RCC 7860 (cell line): ENCODE measurements around the gene FADS6.
A peak's percentile ranks its signal among the peaks of the same experiment; 100 is the strongest.
"Not testable (repeated sequence)": the region's sequence is repeated elsewhere in the genome, so short reads cannot be mapped to it uniquely, and the experiment has no call there.

Experiments used
- DNase-seq: peaks from one replicate; pipeline ENCODE4 v3.0.0-alpha.2; 2015; ENCODE audit warnings: low spot score
- FAIRE-seq: peaks from 2 replicates; lab custom pipeline; 2012; peaks lifted over from hg19 to GRCh38; lab: Jason Lieb, UNC

FADS6 gene

DNA sequence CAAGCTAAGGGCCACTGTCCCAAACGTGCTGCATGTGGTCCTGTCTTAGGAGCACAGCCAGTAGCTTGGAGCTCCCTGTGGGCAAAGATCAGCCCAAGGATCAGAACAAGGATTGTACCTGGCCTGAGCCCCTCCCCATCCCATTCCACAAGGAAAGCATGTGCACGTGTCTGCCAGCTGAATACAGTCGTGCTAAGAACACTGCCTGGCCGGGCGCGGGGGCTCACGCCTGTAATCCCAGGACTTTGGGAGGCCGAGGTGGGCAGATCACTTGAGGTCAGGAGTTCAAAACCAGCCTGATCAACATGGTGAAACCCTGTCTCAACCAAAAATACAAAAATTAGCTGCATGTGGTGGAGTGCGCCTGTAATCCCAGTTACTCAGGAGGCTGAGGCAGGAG is 23.4 kb downstream of the FADS6 start:
- not testable (repeated sequence) for DNase-seq, FAIRE-seq

DNA sequence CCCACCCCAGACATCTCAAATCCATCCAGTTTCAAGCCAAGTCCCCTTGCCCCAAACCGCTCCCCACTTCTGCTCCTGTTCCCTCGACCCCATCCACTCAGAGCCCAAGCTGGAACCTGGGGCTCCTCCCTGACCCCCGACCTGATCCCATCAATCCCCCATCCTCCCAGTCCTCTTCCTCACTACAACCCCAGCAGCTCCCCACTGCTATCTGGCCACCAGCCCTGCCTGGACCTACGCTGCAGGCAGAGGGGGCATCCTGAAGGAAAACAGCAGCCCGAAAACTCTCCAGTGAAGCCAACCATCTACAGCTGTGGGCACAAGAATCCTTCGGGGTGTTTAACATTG is 24.6 kb downstream of the FADS6 start:
- FAIRE-seq (no peak), DNase-seq (no peak)

GRCh38 chr17:74868251-74868907 is 25.1 kb downstream of the FADS6 start:
- FAIRE-seq (no peak), DNase-seq (no peak)

GRCh38 chr17:74866198-74866835 is 27.1 kb downstream of the FADS6 start:
- DNase-seq (no peak), FAIRE-seq (no peak)

DNA sequence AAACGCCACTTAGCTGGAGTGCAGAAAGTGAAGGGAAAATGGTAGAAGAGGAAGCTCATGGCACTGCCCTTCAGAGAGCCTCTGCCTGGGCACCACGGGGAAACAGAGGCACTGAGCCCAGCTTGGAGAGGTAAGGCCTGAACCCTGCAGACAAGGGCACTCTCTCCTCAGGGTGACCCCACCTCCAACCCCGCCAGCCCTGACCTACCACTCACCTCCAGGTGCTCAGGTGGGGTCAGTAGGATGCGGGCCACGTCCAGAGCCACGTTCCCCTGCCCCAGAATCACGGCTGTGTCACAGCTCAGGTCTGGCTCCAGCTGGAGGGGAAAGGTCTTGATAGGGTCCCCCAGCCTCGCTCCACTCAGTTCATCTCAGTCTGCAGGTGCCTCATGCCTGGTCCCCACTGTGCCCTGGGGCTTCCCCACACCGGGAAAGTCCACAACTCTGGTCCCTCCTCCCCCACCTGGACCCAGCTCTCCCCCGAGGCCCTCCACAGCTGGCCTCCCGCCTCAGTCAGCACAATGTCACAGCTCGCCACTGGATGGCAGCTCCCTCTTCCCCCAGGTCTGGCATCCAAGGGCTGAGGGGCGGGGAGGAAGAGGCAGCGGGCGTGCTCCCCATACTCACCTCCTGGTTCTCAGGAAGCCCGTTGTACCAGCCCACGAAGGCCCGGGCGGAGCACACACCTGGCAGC is 27.8 kb downstream of the FADS6 start:
- DNase-seq (no peak), FAIRE-seq (no peak)

GRCh38 chr17:74864866-74865395 is 28.5 kb downstream of the FADS6 start:
- DNase-seq, result peak; percentile 30
- no peak for FAIRE-seq

- FAIRE-seq (no peak), DNase-seq (no peak)
Measured at GRCh38 chr17:74864297-74864865, 29.1 kb downstream of the FADS6 start.

DNA sequence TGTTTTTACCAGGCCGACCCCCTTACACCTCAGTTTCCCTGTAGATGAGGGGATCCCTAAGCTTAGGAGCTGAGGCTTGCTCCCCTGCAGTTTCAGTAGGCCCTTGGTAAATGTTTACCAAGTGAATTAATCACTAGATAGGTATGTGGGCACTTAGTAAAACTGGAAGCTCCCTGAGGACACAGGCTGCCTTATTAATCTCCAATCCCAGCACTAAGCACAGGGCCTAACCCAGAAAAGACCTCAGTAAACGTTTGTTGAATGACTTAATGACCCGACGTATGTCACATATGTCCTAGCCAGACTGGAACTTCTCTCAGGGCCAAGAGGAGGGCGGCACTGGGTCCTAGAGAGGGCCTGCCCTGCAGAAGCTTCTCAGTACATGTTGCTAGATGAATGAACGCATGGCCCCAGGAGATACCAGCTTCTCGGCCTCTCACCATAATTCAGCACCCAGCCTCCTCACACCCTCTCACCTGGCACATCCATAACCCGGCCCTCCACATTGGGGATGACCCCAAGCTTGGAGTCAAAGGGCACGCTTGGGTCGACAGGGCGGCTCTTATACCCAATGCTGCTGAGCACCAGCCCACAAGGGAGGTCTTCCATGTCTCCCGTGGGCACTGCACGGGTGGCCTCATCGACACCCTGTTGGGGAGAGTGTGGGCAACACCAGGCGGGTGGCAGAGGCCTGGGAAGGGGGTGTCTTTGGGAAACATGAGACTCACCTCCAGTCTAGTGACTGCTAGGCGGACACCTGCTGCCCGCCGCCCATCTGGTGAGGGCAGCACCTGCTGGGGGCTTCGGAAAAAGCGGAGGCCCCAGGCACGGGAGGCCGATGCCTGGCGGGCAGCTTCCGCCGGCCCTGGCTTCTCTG is 29.8 kb downstream of the FADS6 start:
- DNase-seq (no peak), FAIRE-seq (no peak)

DNA sequence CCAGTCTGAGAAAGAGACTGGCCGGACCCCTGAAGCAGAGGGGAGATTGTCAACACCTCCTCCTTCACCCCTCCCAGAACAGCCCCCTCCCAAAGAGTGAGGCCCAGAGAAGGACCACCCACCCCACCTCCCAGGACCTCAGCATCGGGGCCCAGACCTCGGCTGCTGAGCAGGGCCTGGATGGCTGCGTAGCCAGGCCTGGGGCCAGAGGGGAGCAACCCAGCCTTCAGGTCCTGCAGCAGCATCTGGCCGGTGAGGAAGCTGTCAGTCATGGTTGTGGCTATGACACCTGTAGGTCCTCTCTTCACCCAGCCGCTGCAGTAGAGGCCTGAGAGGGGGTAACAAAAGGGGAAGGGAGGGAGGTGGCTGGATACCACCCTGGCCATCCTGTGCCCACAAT is 30.5 kb downstream of the FADS6 start:
- DNase-seq, result no peak
- FAIRE-seq, result no peak

GRCh38 chr17:74862108-74862901 is 31.1 kb downstream of the FADS6 start:
- FAIRE-seq (no peak), DNase-seq (no peak)

- FAIRE-seq (no peak), DNase-seq (no peak)
Measured at GRCh38 chr17:74861662-74862107, 31.7 kb downstream of the FADS6 start.

DNA sequence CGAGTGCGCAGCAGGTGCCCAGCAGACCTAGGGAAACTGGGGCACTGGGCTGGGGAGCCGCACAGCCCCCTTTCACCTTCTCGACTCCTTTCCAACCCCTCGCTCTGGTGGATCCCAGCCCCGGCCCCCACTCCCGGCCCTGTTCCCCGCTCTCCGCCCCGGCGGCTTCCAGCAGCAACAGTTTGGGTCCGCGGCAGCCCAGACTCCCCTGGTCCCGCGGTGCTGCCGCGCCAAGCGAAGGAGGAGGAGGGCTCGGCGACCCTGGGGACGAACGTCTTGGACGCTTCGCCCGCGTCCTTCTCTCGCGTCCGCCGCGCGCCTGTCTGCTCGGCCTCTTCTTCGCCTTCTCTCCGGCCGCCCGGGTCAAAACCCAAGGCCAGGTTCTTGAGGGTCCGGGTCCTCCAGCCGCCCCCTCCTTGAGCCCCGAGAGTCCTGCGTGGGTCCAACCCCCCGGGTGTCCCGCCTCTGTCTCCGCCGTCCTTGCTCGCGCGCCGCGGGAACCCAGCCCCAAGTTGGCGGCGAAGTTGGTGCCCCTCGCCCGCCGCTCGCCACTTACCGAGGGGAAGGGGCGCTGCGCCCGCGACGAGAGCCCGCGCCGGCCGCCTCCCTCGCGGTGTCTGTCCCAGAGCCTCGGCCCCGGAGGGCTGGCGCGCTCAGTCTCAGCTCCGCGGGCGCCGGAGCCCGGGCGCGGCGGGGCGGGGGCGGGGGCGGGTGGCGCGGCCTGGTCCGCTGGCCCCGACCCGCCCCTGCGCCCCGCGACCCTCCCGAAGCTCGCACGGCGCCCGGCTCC is 32.4 kb downstream of the FADS6 start:
- no peak for FAIRE-seq
- no peak for DNase-seq

DNA sequence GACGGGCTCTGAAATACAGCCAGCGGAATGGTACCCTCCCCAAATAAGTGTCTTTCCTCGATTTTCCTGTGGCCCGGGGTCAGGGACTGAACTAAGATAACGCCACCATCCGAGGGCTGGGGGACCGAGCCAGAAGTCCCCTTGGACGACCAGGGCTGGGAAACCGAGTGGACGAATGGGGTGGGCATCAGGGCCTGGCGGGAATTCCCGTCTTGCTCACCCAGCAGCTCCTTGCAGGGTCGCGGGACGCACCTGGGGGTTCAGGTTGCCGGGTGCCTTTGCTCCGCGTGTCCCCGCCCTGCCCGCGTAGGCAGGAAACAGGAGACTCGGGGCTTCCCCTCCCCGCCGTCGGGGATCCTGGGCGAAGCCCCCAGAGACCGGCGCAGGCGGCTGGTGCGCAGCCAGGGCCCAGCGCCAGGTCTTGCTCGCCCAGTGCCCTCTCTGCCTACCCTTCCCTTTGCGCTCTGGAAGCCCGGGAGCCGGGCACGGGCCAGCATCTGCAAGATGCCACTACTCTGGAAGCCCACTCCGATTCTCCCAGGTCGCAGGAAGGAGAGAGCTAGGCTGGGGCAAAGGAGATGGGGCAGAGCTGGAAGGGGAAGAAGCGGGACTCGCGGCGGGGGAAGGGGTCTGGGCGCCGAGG is 33.1 kb downstream of the FADS6 start:
- DNase-seq, result no peak
- FAIRE-seq, result no peak

DNA sequence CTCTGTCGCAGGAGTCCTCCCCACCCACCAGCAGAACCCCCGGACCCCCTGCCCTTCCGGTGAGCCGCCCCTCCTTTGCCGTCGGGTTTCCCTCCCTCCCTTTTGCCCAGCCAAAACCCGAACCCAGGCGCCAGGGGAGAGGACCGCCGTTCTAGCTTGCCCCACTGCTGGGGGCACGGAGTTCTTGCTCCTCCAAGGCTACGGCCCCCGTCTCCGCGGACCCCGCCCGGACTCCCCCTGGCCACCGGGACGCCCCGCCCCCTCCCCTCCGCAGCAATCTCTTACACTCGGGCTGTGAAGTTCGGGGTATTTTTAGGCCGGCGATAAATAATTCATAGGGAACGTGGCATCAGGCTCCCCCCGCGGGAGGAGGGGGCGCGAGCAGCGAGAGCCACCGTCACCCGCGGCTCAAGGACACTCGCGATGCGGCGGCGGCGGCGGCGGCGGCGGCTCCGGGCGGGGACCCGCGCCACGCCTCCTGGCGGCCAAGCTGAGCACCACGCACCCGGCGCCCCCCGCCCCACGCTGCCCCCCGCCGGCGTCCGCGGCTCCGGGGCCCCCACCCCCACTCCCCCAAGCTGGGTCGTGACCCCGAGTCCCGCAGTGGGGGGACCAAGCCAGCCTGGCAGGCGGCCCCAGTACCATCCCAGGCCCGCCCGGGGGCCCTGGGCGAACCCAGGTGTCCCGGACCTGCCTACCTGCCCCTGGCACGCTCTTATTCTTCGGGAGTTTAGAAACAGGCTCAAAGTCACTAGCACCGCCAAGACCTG is 33.8 kb downstream of the FADS6 start, which contains the start of gene GRIN2C:
Gene GRIN2C, minus strand, starts transcription at position 427 of the 770 bp plus-strand sequence. CDS start 4,793 bp downstream, outside the sequence.
- DNase-seq, result no peak

DNA sequence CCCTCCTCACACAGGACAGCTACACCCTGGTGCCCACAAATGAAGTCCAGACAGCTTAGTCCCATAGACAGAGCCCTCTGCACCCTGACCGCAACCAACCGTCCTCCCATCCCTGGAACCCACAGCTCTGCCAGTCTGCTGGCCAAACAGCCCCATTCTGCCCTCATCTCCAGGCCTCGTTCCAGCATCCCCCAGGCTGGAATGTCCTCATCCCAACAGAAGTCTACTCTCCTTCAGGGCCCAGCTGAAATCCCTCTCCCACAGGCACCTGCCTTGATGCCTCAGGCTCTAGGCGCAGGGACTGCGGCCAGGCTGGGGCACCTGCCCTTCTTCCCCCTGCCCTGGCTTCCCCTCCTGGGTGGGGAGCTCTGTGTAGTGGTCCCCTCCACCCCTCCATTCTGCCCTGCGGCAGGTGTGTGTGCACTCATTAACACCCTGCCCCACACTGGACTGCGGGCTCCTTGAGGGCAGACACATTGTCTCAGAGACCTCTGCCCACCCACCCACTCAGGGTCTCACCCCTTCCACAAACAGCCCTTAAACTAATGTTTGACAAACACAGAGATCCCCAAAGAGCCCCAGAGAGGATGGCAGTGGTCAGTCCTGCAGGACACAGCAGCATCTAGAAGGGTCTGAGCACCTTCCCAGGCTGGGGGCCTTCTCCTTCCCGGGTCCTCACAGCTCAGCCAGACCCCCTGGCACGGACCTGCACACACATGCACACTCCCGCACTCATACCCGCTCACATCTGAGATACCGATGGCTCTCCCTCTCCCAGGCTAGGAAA is 34.6 kb downstream of the FADS6 start:
- FAIRE-seq, result no peak

More for the DNA sequence above, 33.8 kb downstream of the FADS6 start, which contains the start of gene GRIN2C:
- no peak for FAIRE-seq

DNA sequence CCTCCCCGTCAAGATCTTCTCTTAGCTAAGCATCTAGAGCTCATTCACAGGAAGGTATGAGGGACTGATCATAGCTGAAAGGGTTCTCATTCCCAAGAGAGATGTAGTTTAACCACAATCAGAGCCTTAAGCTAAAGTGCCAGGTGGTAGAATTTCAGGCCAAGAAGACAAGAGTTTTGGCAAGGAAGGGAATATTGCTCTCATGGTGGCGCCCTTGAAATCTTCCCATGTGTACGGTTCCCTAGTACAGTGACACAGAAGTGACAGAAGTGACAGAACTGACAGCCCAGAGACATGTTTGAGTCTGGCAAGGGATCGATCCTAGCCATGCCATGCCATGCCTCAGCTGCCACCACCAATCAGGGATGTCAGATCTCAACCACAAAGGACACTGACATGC is 36.2 kb downstream of the FADS6 start:
- FAIRE-seq, result no peak
- no peak for DNase-seq

More for the DNA sequence above, 34.6 kb downstream of the FADS6 start:
- DNase-seq, result peak; percentile 11

DNA sequence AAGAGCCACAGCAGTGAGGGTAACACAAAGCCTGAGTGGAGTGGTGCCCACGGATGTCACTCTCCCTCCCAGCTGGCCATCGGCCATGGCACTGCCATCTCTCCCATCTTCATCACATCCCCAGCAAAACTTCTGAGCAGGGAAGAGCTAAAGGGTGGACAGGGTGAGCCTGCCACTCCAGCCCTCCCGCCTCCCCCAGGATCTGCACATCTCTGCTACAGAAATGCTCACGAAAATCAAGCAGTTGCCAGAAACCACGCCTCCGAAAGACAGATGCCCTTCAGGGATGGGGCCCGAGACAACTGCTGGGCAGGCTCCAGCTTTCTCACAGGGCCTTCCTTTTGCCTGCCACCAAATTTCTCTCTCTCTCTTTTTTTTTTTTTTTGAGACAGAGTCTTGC is 37.3 kb downstream of the FADS6 start:
- FAIRE-seq, result no peak

More for the DNA sequence above, 37.3 kb downstream of the FADS6 start:
- no peak for DNase-seq
